ENCODE data around the gene CDK12. TPM values are rescaled to one million over a fixed set of nuclear protein-coding genes. Genes with fewer than 3 reads are reported as not detected.
A peak's percentile ranks its signal among the peaks of the same experiment; 100 is the strongest.

The CDK12 gene
- total and polyA plus RNA-seq, 2 experiments from 2014 or later: 20.9 to 55.3 TPM

GRCh38 chr17:39563476-39563875 is 102.2 kb downstream of the CDK12 start:
- Histone ChIP-seq H3K27me3 (ENCODE audit: insufficient read depth) (no peaks in the 10 kb centered on the region), H3K79me2 (replicated peaks; ENCODE audit: insufficient read depth) (no peaks in the 10 kb centered on the region), H3K27ac (ENCODE audit: low read depth) (no peak overlapping the region), H4K20me1 (replicated peaks; ENCODE audit: insufficient read depth) (no peaks in the 10 kb centered on the region), H3K36me3 (ENCODE audit: insufficient read depth) (no peaks in the 10 kb centered on the region), H3K9me2 (ENCODE audit: insufficient read depth) (no peaks in the 10 kb centered on the region), H2AFZ (no peak overlapping the region), H3K4me2 (peak overlapping the region; percentile 74), H3F3A (replicated peaks; ENCODE audit: low read depth) (peaks cover 9% of the 10 kb centered on the region; the same call in 1 of the 2 replicates), H3K4me1 (ENCODE audit: insufficient read depth) (peaks cover 20% of the 10 kb centered on the region), H3K4me3 (peak overlapping the region; percentile 45)
- peaks cover 3% of the 10 kb centered on the region; the same call in 1 of the 3 replicates for H3K36me3 Mint-ChIP-seq (ENCODE audit: low read depth)
- H3K4me3 Mint-ChIP-seq: peak overlapping the region; percentile 61
- TF ChIP-seq ZNF331 (CRISPR knock-in tag; IDR thresholded peaks at IDR 0.05; ENCODE audit: low read depth) (no peak), ZNF114 (CRISPR knock-in tag; IDR thresholded peaks at IDR 0.05) (no peak), STAT1 (IDR thresholded peaks at IDR 0.05; ENCODE audit: unreplicated experiment) (no peak), CREB1 (CRISPR knock-in tag; IDR thresholded peaks at IDR 0.05; ENCODE audit: low read depth) (no peak), EZH2 (IDR thresholded peaks at IDR 0.05; ENCODE audit: low read depth, unreplicated experiment) (no peak), ZNF462 (CRISPR knock-in tag; IDR thresholded peaks at IDR 0.05) (no peak), ETS1 (IDR thresholded peaks at IDR 0.05) (no peak), CTCF (conservative IDR thresholded peaks at IDR 0.05; ENCODE audit: low read depth in 2 of 2) (no peak), EZH2phosphoT487 (IDR thresholded peaks at IDR 0.05; ENCODE audit: unreplicated experiment) (no peak), JUNB (IDR thresholded peaks at IDR 0.05; ENCODE audit: unreplicated experiment) (no peak), POLR2AphosphoS5 (IDR thresholded peaks at IDR 0.05; ENCODE audit: low read depth) (no peak), NANOG (IDR thresholded peaks at IDR 0.05; ENCODE audit: borderline replicate concordance) (no peak)
- TF ChIP-seq, protein P1, sequence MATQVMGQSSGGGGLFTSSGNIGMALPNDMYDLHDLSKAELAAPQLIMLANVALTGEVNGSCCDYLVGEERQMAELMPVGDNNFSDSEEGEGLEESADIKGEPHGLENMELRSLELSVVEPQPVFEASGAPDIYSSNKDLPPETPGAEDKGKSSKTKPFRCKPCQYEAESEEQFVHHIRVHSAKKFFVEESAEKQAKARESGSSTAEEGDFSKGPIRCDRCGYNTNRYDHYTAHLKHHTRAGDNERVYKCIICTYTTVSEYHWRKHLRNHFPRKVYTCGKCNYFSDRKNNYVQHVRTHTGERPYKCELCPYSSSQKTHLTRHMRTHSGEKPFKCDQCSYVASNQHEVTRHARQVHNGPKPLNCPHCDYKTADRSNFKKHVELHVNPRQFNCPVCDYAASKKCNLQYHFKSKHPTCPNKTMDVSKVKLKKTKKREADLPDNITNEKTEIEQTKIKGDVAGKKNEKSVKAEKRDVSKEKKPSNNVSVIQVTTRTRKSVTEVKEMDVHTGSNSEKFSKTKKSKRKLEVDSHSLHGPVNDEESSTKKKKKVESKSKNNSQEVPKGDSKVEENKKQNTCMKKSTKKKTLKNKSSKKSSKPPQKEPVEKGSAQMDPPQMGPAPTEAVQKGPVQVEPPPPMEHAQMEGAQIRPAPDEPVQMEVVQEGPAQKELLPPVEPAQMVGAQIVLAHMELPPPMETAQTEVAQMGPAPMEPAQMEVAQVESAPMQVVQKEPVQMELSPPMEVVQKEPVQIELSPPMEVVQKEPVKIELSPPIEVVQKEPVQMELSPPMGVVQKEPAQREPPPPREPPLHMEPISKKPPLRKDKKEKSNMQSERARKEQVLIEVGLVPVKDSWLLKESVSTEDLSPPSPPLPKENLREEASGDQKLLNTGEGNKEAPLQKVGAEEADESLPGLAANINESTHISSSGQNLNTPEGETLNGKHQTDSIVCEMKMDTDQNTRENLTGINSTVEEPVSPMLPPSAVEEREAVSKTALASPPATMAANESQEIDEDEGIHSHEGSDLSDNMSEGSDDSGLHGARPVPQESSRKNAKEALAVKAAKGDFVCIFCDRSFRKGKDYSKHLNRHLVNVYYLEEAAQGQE (IDR thresholded peaks at IDR 0.05; ENCODE audit: unreplicated experiment): no peak
- peaks cover 20% of the 10 kb centered on the region for H3K4me1 Mint-ChIP-seq
- H3K27ac Mint-ChIP-seq: peak overlapping the region; percentile 42; the same call in 1 of the 2 replicates
- peak; percentile 81 for DNase-seq (ENCODE audit: low spot score)
- ATAC-seq: peak; percentile 79
- H3K9me3 Mint-ChIP-seq: no peaks in the 10 kb centered on the region
- H3K27me3 Mint-ChIP-seq (ENCODE audit: insufficient read depth, low read depth, poor library complexity): peaks cover 6% of the 10 kb centered on the region
